HS-5 (cell line): ENCODE data around the gene ZNF804B.

Experiments
- DNase-seq: peaks from one replicate; pipeline ENCODE4 v3.0.0-alpha.2; 2012; ENCODE audit warnings: low read depth

ZNF804B gene

GRCh38 chr7:89265631-89266030 is 506.1 kb downstream of the ZNF804B start:
- DNase-seq = no peak

GRCh38 chr7:89283302-89283701 is 523.8 kb downstream of the ZNF804B start:
- no peak for DNase-seq

GRCh38 chr7:89308535-89308934 is 549.0 kb downstream of the ZNF804B start:
- no peak for DNase-seq

- no peak for DNase-seq
Measured at GRCh38 chr7:89311886-89312285, 552.4 kb downstream of the ZNF804B start.

GRCh38 chr7:89312551-89312950 is 553.1 kb downstream of the ZNF804B start:
- no peak for DNase-seq

GRCh38 chr7:89316584-89317251 is 557.2 kb downstream of the ZNF804B start:
- DNase-seq = no peak

- peak; percentile 43 for DNase-seq
Measured at GRCh38 chr7:89332026-89332425, 572.5 kb downstream of the ZNF804B start.

- DNase-seq = no peak
Measured at GRCh38 chr7:89334797-89335196, 575.3 kb downstream of the ZNF804B start.

GRCh38 chr7:89335490-89335889 is 576.0 kb downstream of the ZNF804B start:
- no peak for DNase-seq

GRCh38 chr7:89336121-89336520 is 576.6 kb downstream of the ZNF804B start:
- no peak for DNase-seq

GRCh38 chr7:89339748-89340147 is 580.2 kb downstream of the ZNF804B start:
- no peak for DNase-seq

GRCh38 chr7:89357121-89357520 is 597.6 kb downstream of the ZNF804B start:
- no peak for DNase-seq

- DNase-seq = no peak
Measured at GRCh38 chr7:89377219-89377618, 617.7 kb downstream of the ZNF804B start.

- no peak for DNase-seq
Measured at GRCh38 chr7:89385411-89385810, 625.9 kb downstream of the ZNF804B start.
